ENCODE data around the gene MINAR1. TPM values are rescaled to one million over a fixed set of nuclear protein-coding genes. Genes with fewer than 3 reads are reported as not detected.
"Not testable (repeated sequence)": the region's sequence is repeated elsewhere in the genome, so short reads cannot be mapped to it uniquely, and the experiment has no call there.

Gene MINAR1, protein sequence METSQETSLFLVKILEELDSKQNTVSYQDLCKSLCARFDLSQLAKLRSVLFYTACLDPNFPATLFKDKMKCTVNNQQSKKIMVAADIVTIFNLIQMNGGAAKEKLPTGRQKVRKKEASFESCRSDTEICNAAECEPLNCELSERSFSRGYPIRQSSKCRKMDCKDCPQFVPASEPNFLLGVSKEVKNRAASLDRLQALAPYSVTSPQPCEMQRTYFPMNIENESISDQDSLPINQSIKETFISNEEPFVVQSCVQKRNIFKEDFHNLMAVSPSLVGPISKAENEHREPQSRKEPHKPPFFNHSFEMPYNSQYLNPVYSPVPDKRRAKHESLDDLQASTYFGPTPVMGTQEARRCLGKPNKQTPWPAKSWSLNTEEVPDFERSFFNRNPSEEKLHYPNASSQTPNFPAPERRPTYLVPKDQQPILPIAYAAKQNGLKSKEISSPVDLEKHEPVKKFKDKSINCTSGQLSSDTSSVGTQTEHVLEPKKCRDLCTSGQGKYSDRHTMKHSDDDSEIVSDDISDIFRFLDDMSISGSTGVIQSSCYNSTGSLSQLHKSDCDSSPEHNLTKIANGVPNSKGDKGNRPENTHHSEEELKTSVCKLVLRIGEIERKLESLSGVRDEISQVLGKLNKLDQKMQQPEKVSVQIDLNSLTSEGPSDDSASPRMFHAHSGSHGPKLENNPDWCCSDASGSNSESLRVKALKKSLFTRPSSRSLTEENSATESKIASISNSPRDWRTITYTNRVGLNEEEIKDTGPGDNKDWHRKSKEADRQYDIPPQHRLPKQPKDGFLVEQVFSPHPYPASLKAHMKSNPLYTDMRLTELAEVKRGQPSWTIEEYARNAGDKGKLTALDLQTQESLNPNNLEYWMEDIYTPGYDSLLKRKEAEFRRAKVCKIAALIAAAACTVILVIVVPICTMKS
- polyA plus RNA-seq (ENCODE audit: insufficient read length), result 1.7 TPM

DNA sequence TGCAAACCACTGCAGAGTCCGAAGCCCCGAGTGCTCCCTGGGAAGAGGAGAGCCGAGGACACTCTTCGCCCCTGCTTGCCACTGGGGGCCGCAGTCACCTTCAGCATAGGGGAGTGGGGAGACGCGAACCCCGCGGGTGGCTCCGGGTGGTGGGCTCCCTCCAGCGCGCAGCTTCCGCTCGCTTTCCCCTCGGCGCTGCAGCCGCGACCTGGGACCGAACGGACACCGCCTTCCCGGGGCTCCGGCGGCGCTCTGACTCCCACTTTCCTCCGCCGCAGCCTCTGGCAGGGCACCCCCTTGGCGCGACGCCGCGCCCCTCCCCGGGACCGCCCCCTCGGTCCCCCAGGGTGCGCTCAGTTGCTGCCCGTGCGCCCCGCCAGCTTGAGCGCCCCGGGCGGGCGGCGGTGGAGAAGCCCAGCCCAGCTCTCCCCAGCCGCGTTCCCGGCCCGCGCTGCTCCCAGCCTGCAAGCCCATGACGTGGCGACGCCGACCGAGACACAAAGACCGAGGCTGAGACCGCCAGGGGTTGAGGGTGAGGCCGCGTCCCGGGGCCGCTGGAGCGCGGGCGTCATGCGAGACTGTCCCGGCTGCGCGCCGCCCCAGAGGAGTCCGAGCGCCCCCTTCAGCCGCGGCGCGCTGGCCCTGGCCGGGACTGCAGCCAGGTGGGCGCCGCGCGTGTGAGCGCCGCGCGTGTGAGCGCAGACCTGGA is at the start of gene MINAR1:
MINAR1 (plus strand) TSS at position 701 of the 709 bp plus-strand sequence. CDS start 23,812 bp downstream, outside the sequence.
- peak; percentile 23 for DNase-seq

DNA sequence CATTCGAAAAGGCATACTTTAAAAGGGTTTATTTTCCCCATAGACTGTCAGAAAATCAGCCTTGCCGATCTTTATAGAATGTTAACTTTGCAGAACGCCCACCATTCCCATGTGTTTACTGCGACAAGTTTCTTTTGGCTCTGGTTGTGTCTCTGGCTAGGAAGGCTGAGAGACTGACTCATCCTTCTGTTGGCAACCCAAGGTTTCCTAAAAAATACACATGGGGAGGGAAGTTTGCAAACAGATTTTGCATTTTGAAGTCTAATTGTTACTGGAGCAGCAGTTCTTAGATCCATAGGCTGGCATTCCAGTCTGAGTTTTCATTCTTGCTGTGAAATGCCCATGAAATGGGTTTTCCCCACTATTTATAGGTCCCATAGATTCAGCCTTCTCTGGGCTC is 37.9 kb upstream of the MINAR1 start:
- no peak for DNase-seq

DNA sequence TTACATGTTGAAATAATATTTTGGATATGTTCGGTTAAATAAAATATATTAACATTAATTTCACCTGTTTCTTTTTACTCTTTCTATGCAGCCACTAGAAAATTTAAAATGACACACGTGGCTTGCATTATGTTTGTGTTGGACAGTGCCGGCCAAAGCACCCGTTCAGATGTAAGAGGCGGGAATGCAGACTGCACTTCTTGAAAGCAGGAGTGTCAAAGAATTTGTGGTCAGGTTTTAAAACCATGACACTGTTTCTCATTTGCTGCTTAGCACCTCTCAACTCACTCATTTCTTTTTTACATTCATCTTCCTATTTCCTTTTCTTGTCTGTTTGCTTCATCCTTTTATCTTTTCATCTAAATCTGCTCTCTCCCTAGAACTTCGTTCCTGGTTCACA is 35.3 kb upstream of the MINAR1 start:
- no peak for DNase-seq

DNA sequence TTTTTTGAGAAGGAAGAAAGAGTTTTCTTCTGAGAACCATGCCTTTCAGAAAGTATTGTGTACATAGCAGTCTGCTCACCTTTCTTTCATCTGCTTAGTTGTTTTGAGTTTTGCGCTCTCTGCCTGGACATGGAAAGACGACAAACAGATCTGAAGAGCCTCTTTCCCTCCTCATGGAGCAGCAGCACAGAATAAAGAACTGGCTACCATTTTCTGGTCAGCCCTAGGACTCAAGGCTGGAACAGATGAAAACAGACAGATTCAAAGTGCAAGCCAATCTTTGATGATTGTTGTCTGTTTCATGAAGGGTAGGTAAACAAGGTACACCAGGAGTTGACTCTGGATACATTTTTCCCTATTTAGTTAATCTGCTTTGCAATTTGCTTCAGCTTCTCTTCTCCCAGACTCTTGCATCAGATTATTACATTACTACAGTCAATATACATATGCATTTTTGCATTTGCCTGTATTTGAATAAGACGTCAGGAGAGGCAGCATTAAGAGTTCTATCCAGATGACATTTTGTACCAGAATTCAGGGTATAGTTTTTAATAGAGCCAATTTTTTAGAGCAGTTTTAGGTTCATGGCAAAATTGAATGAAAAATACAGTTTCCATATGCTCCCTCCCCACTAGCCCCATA is 34.7 kb upstream of the MINAR1 start:
- no peak for DNase-seq

DNA sequence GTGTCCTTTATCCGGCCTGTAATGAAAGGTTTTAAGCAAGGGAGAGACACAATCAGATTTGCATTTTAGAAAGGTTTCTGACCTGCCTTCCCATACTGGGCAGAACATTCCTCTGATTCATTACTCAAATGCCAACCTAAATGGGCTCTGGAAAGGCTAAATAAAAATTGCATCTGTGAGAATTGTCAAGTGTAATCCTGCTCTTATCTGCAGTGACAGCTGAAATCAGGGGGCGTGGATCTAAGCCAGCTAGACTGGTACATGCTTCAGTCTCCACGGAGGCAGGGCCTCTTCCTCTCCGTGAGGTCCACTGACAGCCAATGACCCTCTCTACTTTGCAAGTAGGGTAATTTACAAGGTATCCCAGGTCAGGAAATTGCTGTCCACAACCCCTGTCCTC is 32.5 kb upstream of the MINAR1 start:
- DNase-seq, result no peak

DNA sequence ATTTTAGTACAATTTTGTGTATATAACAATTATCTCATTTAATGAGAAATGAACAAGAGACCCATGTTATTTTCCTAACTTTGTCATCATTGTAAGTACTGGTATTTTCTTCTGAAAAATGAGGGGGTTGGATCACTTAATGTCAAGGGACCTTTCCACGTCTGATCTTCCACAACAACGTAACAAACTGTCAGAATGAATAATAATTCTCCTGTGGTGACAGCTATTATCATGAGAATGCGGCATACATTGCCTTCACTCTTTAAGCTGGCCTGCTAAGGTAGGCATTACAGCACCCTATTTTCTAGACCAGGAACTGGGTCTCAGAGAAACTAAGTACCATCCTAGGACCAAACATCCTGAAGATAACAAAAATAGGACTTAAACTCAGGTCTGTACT is 31.5 kb upstream of the MINAR1 start:
- DNase-seq, result no peak

DNA sequence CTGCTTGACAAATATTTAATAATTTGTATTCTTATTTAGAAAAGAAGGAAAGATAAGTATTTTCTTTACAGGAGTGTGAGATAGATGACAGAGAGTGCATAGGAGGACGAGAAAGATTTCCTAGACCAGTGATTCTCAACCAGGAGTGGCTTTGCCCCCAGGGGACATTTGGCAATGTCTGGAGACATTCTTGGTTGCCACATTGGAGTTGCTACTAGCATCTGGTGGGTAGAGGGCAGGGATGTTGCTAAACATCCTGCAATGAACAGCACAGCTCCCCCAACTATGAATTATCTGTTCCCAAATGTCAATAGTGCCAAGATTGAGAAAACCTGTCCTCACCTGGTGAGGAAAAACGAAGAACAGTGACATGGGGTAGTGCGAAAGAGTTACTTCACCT is 30.8 kb upstream of the MINAR1 start:
- no peak for DNase-seq

DNA sequence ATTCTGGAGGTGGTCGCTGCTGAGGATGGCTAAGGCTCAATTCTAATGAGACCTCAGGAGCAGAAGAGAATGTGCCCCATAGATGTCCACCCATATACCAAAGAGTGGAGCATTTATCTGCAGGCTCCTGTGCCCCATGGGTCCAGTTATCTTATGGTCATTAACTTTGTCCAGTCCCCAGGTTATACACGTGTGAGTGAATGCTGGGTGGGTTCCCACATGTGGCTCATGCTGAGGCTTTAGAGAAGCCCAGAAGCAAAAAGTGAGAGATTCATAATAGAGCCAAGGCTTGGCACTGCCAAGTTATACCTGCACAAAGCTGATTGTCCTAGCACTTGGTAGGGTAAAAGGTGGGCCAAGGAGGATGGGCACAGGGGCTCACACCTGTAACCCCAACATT is 30.0 kb upstream of the MINAR1 start:
- DNase-seq, result no peak

DNA sequence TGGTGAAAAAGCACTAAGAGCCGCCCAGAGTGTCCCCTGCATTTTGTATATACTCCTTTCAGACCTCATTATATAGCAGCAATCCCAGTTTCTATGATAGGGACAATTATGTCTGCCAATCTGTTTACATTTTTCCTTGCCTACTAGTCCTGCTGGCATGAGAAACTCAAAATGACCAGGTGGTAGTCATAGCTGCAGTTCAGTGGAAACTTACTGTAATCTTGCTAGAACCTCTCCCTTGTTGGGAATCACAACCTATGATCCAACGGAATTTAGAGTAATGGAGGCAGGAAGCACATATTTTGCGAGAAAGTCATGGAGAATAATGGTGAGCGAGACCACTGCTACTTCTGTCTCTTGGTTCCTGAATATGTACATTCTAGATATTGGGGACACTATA is 28.6 kb upstream of the MINAR1 start:
- DNase-seq, result no peak

DNA sequence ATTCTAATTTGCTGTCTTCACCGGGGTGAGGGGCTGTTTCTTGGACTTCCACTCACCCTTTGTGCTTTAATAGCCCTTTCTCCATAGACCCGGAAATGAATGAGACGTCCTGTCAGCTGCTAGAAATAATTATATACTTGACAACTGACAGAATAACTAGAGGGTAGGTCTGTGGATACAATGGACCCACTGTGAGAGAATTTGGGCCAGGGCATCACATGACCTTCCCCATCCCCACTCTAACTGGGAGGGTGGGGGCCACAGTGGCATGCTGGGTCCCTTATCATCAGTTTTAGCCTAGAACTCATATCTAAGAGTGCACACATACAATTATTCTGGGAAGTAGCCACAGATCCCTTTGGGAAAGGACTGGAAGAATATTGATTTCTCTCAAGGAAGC is 25.9 kb upstream of the MINAR1 start:
- DNase-seq, result no peak

DNA sequence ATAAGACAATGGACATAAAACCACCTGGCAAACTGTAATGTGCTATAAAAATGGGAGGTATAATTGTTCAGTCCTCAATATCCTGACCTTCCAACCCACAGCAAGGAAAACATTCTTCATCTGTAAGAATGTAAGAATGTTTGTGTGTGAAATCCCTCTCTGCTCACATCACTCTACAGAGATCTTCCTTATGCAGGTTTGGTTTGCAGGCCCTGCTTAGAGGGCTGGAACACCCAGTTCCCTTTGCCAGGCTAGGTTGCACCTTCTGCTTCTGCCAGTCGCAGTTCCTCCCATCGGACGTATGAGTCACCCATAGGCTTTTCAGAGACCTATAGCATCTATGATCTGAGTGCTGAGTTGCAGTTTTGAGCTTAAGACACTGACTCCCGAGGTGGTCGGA is 24.1 kb upstream of the MINAR1 start:
- DNase-seq, result no peak

DNA sequence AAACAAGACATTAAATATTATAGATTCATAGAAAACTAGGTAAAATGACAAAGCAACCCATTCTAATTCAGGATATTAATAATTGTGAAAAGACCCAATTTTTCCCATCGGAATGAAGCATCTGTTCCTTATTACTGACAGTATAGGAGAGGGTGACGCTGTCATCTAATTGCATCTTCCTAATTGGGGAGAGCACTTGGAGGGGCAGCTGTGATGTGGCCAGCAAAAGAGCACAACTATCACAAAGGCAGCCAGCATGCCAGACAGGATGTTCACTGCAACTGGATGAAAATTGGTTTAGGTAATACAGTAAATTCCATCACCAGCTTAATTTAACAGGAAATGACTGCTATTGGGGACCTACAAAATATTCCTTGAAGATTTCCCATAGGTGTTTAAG is 21.9 kb upstream of the MINAR1 start:
- no peak for DNase-seq

DNA sequence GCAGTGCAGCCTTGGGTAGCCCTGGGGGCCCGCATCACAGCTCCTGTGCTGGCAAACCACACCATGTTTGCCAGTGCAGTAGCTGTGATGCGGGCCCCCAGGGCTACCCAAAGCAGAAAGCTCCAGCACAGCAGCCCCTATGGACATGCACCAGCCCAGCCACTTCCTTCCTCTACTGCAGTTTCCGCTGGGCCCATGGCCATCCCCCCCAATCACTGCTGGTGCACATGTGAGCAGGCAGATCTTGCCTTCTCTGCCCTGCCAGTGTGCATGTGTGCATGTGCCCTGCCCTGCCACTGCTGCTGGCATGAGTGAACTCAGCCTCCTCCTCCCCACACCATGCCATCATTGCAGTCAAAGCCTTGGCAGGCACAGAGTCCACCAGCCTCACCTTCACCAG is 20.1 kb upstream of the MINAR1 start:
- no peak for DNase-seq

DNA sequence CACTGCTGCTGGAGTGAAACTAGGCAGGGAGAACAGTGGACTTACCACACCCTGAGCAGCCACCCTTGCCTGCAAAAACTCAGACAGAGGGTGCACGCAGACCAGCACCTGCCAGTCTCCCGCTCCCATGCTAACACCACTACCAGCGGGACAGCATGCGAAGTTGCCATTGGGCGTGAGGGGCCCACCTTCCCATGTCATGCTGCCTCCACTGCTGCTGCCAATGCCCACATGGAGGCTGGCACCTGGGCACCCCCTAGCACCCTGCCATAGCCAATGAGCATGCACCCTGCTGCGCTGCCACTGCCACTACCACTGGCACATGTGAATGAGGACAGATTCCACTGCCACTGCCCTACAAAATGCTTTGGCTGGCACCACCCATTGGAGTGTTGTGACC is 19.7 kb upstream of the MINAR1 start:
- DNase-seq, result no peak

DNA sequence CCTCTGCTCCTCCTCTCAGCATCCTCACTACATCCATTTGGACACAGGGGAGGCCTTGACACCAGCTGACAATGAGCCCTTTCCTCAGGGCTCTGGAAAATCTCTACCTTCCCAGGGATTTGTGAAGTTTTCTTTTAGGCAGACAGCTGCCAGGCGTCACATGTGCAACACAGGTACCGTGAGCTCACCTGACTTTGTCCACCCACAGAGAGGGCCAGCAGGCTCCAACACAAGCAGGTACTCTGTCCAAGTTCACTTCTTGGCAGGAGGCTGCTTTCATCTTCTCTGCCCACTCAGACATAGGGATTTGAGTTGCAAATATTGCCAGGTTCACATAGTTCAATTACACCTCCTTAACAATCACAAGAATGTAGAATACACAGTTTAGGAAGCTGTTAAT is 15.3 kb upstream of the MINAR1 start:
- DNase-seq, result no peak

DNA sequence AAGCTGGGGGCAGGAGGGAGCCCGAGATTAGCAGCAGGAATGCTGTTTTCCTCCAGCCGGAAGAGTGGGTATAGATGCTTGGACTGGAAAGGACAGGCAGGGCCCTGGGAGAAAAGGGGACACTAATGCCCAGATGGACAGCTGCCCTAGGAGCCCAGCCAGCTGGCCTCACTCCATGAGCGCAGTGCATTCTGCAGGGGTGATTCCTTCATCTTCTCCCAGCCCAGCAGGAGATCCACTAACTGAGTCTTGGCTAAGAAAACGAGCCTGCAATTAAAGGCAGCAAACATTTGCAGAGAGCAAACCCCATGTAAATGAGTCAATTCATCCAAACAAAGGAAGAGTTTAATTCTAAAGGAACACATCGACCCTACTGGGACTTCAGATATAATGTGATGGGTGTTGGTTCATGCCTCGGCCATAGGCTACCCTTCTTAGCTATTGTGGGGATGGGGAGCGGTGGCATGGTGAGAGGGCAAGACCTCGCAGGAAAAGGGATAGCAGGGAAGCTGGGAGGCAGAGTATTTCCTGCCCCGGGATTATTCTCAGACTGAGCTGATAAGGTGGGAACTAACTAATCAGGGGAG is 13.3 kb upstream of the MINAR1 start:
- no peak for DNase-seq

DNA sequence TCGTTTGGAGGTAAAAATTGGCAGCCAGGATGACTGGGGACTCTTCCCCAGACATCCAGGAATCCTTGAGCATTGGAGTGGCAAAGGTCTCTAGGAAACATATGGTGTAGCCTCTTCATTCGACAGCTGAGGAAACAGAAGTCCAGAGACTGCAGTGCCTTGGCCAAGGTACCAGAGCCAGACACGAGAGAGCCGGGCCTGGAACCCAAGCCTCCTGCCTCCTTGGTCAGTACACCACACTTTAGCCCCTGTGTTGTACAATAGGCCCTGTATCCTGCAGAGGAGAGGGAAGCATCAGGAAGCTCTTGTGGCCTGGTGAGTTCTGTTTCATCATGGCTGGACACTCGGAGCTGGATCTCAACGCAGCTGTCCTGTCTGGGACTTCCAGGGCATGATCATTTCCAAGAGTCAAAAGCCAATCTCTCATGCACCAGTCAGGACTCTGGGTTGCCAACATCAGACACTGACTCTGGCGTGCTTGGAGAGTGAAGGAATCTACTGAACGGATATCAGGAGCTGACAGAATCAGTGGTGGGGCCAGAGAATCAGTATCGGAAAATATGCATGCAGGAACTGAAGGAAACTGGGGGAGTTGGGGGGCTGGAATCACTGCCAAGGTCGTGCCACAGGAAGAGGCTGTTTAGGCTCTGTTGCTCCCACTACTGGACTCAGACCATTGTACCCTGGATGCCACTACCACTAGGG is 6.4 kb upstream of the MINAR1 start:
- no peak for DNase-seq

DNA sequence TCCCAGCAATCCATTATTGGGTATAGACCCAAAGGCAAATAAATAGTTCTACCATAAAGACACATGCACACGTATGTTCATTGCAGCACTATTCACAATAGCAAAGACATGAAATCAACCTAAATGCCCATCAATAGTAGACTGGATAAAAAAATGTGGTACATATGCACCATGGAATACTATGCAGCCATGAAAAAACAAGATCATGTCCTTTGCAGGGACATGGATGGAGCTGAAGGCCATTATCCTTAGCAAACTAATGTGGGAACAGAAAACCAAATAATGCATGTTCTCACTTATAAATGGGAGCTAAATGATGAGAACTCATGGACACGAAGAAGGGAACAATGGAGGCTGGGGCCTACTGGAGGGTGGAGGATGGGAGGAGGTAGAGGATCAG is 5.2 kb upstream of the MINAR1 start:
- DNase-seq, result not testable (repeated sequence)

DNA sequence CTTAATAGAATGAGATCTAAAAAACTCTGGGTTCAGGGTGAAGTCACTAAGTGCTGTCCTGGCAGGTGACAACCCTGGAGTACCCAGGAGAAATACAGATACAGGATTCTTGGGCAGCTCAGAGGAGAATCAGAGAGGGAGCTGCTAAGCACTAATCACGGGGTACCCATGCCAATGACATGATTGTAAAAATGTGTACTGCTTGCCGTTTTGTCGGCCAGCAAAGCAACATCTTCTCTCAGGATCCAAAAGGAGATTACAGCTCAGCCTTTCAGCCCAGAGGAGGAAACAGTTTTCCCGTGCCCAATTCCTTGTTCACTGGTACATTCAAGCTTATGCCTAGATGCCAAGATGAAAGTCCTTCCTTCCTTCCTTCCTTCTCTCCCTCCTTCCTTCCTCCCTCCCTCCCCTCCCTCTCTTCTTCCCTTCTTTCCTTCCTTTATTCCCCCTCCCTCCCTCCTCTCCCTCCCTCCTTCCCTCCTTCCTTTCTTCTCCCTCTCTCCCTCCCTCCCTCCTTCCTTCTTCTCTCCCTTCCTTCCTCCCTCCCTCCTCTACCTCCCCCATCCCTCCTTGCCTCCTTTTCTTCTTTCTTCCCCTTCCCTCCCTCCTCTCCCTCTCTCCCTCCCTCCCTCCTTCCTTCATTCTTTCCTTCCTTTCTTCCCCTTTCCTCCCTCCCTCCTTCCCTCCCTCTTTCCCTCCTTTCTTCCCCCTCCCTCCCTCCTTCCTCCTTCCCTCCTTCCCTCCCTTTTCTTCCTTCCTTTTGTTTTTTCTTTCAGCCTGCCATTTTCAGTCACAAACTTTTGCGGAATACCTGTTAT is 4.1 kb upstream of the MINAR1 start:
- no peak for DNase-seq

DNA sequence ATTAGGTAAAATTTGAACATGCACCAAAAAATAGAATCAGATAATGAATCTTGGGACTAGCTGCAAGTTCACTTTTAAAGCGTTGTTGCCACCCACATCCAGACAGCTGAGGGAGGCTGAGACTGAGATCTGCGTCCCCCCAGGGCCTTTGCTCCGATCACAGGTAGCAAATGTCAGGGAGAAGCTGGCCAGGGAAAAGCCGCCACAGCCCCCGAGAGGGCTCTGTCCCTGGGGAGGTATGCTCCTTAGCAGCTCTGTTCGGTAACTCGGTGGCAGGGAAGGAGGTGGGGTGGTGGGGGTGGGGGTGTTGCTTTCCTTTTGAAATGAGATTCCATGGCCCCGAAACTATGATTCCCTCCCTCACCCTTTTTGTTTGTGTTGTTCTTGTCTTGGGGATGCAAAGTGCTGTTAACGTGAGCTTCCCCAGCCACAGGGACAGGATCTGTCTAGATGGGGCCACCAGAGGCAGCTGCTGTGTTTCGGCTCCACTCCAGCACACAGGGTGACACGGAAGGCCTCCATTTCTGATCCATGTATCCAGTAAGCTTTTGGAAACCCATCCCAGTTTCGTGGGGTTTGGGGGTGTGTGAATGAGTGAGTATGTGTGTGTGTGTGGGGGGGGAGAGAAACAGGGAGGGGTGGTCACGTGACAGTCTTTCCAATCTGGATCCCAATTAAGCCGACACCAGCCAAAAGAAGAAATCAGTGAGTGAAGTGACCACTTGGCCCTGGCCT is 1.1 kb upstream of the MINAR1 start:
- no peak for DNase-seq

Data from hindlimb muscle (tissue), 1 donor.